GM21723 (cell line): ENCODE measurements around the gene PRKCD.

ENCODE experiments used
- ATAC-seq: cut with Tn5 transposase; IDR thresholded peaks from one replicate; pipeline ENCODE4 v1.9.1; 2021; ENCODE audit warnings: mild to moderate bottlenecking, moderate library complexity; ENCODE audit not compliant: unreplicated experiment

Gene PRKCD

DNA sequence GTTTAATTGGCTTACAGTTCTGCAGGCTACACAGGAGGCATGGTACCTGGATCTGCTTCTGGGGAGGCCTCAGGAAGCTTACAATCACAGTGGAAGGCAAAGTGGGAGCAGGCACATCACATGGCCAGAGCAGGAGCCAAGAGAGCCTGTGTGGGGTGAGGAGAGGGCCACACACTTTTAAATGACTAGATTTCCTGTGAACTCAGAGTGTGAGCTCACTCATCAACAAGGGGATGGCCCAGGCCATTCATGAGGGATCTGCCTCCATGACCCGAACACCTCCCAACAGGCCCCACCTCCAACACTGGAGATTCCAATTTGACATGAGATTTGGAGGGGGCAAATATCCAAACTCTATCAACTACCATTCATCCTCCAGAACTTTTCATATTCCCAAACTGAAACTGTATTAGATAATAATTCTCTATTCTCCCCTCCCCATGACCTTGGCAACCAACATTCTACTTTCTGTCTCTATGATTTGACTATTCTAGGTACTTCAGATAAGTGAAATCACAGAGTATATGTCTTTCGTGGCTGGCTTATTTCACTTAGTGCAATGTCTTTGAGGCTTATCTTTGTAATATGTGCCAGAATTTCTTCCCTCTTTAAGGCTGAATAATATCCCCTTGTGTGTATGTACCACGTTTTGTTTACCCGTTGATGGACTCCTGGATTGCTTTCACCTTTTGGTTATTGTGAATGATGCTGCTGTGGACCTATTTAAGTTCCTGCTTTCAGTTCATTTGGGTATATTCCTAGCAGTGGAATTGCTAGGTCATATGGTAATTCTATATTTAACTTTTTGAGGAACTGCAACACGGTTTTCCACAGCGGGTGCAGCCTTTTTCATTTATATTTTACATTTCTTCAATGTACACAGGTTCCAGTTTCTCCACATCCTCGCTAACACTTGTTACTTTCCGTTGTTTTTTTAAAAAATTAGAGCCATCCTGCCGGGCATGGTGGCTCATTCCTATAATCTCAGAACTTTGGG lies 51.0 kb downstream of the PRKCD start:
- no peak for ATAC-seq

DNA sequence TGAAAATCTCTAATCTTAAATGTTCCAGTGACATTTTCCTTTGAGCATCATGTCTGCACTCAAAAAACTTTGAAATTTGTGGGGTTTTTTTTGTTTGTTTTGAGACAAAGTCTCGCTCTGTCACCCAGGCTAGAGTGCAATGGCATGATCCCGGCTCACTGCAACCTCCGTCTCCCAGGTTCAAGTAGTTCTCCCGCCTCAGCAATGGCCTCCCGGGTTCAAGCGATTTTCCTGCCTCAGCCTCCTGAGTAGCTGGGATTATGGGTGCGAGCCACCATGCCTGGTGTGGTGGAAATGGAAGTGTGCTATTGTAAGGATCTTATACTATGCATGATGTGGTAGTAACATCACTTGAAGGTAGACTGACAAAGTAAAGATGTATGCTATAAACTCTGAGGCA lies 52.3 kb downstream of the PRKCD start:
- ATAC-seq, result no peak

DNA sequence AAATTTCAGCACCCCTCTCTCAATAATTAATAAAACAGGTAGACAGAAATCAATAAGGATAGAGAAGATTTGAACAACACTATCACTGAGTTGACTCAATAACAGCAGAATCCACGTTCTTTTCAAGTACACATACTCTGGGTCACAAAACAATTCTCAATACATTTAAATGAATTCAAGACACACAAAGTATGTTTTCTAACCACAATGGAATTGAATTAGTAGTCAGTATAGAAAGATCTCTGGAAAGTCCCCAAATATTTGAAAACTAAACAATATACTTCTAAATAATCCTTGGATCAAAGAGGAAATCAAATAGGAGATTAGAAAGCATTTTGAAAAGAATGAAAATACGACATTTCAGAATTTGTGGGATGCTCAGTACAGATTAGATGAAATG lies 54.8 kb downstream of the PRKCD start:
- ATAC-seq, result no peak

DNA sequence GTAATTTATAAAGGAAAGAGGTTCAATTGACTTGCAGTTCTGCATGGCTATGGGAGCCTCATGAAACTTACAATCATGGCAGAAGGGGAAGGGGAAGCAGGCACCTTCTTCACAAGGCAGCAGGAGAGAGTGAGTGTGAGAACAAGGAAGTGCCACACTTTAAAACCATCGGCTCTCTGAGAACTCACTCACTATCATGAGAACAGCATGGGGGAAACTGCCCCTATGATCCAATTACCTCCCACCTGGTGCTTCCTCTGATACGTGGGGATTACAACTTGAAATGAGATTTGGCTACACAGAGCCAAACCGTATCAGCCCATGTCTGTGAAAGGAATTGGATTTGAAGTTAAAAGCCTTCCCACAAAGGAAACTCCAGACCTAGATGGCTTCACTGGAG lies 55.7 kb downstream of the PRKCD start:
- ATAC-seq, result no peak

DNA sequence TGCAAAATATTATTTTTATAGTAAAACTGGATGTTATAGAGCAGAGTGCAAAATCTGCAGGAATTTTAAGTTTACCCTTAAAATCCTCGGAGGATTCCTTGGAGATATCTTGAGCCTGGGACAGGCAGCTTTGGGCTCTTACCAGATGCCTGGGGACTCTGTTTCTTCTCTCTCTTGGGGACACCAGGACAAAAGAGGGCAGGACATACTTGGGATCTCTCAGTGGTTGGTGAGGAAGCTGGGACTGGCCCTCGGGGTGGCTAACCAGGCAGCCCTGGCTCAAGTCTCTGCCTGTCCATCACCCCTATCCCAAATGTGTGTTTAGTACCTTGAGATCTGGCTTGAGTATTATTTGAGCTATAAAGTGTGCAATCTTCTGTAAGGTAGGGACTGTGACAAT lies 56.2 kb downstream of the PRKCD start:
- no peak for ATAC-seq

DNA sequence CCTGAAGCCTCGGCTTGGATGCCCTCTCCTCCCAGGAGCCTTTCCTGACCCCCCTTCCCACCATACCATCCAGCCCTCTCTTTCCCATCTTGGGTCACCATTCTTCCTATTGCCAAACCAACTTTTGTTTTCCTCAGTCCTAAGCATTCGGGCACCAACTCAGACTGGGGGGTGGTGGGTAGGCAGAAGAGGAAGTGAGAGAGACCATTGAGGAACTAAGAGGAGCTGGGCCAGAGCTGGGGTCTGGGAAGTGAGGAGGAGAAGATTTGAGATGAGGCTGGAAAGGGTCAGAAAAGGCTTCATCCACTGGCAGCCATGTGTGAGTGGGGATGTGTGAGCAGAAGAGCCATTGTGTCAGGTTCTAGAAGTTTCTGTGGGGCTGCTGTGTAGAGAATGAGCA lies 57.1 kb downstream of the PRKCD start:
- ATAC-seq, result no peak

DNA sequence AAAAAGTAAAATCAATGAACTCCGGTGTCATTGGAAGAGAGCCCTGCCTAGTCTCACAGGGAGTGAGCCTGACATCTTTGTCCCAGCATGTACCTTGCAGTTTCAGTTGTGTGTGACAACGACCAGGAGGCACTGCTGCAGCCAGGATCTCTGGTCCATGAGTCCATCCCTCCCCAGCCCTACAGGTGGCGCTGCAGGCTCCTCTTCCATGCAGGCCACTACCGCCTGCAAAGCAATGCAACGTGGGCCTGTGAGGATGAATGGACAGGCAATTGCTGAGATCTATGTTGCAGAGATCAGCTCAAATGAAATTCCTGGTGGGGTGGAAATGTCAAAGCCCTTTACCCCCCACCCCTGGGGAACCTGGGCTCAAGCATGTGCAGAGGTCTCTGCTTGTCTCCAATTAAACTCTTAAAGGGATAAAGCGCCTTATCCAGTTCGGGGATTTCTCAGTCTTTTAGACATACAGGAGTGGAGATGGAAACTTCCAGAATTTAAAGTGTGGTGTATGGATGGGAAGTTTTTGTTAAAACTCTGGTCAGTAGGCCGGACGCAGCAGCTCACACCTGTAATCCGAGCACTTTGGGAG lies 59.0 kb downstream of the PRKCD start:
- ATAC-seq, result peak; percentile 82

DNA sequence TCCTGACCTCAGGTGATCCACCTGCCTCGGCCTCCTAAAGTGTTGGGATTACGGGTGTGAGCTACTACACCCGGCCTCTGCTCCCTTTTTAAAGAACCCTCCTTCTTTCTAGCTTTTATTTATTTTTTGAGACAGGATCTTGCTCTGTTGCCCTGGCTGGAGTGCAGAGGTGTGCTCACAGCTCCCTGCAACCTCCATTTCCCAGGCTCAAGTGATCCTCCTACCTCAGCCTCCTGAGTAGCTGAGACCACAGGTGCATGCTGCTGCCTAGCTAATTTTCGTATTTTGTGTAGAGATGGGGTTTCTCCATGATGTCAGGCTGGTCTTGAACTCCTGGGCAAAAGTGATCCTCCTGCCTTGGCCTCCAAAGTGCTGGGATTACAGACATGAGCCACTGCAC lies 60.3 kb downstream of the PRKCD start:
- no peak for ATAC-seq

DNA sequence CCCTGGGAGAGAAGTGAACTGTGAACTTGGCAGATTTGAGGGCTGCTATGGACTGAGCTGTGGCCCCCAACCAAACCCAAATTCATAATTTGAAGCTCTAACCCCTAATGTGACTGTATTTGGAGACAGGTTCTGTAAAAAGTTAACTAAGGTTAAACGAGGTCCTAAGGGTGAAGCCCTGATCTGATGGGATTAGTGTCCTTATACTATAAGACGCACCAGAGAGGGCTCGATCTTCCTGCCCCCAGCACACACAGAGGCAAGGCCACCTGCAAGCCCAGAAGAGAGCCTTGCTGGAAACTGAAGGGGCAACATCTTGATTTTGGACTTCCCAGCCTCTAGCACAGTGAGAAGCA lies 60.8 kb downstream of the PRKCD start:
- ATAC-seq, result no peak

DNA sequence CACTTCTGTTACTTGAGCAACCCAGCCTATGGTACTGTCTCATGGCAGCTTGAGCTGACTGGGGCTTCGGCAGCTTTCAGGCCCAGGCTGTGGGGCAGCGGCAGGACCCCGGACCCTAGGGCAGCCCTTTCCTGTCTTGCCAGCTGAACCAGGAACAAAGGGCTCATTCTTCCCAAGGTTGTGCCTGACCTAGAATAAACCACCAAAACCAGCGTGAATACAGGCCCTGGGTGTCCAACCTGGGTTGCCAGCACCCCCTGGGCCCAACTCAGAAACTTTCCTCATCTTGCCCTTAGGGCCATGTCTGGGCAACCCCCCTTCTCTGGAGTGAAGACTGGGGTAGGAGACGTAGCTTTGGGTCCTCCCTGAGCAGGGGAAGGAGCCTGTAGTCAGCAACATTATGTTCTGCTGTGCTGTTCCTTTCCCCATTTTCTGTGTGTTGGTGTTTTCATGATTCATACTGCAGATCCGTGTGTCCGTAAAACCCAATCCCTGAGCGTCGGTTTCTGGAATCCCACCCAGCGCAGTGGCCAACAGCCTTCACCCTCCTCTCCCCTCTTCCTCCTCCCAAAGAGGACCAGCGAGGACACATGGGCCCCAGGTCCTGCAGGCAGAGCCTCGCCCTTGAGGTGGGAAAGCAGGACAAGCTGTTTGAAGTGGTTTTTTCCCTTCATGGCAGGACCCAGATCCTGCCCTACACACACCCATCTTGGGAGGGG lies 61.3 kb downstream of the PRKCD start:
- ATAC-seq, result no peak

DNA sequence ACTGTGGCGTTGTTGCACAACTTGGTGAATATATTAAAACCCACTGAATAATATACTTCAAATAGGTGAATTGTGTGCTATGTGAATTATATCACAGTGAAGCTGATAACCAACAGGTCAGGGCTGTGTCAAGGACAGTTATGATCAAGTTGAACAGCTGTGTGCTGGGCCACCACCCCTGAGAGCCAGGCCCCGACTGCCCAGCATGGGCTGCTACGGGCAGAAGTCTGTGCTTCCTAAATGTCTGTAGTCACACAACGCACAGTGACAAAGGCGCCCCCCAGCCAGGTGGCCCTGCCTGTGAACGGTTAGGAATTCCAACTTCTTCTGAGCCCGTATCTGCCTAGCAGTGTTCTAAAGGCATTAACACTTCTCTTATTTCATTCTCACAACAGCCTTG lies 62.0 kb downstream of the PRKCD start:
- ATAC-seq, result no peak

DNA sequence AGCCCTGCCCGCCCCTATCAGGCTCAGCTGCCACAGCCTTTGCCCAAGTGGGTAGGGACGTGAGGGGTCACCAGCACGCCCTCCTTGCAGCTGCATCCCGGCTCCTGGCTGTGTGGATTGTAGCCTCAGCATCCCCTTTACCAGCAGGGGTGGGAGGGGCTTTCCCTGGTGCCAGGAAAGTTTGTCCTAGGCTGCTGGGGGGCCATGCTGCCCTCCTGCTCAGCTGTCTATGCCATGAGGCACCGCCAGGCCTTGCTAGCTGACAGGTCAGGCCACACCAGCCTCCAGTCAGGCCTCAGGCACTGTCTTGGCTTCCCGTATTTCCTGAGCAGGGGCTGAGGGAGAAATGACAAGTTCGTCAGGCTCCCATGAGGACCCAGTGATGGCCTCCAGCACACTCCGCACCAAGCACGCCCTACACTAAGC lies 62.5 kb downstream of the PRKCD start:
- no peak for ATAC-seq

DNA sequence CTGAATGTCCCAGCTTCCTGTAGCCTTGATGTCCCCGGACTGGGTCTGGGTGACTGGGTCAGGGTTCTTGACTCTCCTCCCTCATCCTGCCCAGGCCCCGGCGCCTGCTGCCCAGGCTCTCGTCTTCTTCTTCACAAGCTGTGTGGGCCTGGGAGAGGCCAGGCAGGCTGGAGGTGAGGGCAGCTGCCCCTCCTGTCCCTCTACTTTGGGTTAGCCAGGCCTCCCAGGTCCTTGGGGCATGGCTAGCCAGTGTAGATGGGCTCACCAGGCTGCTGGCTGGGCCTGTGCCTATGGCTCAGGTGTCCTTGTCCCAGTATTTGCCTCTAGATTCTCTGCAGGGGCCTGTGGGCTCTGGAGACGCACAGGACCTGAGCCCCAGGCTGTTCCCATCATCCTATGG lies 63.0 kb downstream of the PRKCD start:
- ATAC-seq, result no peak

DNA sequence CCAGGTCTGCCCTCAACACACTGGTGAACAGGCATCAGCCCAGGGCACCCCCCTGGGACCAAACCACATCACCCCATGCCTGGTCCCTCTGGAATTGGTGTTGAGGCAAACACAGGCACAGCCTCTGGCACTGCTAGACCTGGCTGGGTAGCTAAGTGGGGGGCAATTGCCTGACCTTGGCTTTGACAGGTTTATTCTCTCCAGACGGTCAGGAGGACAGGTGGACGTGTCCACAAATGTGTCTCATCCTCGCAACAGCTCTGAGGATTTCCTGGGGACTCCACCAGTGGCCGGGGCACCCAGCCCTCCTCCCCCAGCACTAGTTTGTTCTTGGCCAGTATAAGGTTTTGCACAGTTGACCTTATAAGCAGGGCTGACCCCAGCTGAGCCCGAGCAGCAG lies 63.5 kb downstream of the PRKCD start:
- no peak for ATAC-seq

DNA sequence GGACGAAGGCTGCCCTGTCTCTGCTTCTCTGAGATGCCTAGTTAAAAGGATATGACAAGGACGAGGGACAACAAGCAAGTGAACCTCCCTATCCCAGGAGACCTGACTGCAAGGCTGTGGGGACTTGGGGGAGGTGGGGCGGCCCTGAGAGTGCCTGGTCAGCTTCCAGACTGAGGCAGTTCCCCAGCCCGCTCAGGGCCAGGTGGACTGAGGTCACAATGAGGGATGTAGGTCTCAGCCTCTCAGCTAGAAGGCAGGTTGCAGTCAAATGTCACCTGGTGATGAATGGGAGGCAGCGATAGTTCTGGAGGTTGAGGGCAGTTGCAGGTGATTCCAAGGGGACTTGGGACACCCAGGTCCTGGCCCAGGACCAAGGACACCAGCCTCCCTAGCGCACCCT lies 64.2 kb downstream of the PRKCD start:
- ATAC-seq, result no peak

DNA sequence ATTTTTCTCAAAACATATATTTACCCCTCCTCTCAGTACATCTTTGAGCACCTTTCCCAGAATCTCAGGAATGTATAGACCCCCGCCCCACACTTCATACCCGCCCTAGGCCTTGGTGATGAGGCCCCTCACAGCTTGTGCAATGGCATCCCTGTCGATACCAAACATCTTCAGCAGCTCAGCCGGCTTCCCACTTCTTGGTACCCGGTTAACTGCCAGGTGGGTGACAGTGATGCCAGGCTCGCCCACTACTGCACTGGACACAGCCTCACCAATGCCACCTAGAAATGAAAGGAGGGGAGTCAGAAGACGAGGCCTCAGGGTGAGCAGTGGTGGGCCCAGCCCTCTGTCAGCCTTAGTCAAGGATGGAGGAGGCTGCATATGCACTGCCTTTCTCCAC lies 64.6 kb downstream of the PRKCD start:
- ATAC-seq, result no peak

DNA sequence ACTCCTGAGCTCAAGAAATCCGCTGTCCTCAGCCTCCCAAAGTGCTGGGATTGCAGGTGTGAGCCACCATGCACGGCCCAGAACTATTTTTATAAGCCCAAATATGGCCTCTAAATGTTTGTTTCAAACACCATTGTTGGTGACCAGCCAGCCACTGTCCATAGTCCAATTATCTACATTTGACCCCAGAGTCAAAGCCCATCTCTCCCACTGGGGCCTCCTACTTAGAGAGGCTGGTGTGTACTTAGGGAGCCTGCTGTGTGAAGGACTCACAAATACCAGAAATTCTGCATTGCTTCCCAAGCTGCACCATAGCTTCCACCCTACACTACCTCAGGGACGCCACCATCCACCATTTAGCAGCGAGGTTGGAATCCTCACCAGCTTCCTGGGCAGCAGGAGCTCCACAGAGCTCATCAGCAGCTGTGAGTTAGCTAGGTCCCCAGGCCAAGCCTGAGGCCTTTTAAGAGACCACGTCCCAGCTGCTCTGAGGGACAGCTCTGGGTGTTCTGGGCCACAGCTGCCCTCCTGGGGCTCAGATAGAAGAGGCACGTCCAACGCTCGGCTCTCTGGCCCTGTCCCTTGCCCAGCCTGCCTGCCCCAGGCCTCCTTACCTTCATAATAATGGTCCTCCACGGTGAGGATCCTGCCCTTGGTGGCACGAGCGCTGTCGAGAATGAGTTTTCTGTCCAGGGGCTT lies 65.3 kb downstream of the PRKCD start:
- no peak for ATAC-seq

DNA sequence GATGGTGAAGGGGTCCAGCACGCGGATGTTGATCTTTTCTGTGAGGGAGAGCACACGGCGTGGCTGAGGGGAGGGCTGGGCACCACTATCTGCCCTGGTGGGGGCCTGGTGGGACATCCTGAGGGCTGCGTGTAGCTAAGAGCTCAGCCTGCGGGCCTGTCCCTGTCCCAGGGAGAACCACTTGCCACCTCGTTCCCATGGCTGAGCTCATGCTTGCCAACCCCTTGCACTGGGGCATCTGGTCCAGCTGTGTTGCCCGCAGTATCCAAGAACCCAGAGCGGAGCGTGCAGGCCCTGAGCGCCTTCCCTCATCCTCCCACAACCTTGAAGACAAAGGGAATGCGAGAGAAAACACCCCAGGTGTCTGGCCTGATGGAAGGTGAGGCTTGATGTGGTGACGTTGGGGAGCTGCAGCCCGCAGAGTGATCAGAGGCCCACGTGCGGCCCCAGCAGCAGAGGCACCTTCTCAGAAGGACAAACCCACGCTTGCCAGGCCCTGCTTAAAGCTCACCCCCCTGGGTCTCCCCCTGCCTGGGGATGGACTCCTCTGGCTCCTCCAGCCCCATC lies 65.9 kb downstream of the PRKCD start:
- ATAC-seq, result no peak

DNA sequence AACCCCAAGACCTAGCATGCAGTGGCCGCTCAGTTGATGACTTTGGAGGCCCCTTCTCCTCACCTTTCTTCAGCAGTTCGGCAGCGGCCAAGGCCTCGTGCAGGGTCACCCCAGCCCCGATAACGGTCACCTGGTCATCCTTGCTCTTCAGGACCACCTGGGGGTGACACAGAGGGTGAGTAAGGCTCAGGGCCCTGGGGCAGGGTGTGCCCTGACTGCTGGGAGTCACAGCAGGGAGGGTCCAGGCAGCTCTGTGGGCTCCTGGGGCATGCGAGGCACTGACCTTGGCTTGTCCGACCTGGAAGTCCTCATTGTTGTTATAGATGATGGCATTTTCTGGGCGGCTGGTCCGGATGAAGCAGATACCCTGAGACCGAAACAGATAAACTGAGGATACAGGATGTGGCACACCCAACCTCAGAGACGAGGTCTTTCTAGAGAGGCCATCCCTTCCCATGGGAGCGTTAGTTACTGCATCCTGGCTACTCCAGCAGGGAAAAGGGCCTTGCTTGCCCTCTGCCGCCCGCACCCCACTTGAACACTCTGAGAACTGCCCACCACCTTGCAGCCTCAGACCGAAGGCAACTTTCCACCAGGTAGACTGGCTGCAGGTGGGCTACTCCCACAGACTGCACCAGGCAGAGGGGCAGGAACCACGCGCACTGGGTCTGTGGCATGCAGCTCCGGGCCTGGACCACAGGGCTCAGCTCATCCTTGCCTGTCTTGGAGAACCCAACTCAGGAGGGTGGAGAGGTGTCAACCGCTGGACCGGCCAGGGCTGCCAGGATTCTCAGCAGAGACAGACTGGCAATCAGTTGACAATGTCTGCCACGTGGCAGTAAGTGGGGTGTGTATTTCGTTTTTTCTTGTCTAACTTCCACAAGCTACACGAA lies 67.2 kb downstream of the PRKCD start:
- no peak for ATAC-seq

DNA sequence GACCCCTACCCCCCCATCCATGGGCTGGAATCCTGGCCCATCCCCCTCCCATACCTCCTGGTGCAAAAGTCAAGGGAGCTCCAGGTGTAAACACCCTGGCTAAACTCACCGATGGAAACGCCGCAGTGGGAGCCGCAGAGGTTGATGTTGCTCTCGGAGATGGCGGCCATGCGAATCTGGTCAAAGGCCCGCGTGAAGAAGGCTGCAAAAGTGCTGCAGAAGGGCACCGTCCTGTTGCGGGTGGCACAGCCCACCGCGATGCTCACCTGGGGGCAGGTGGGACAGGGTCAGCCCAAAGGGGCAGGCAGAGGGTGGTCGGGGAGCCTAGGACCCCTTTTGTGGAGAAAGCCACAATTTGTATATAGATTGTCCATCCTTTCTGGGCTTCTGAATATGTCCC lies 68.2 kb downstream of the PRKCD start:
- ATAC-seq, result no peak
